ENCODE results near the gene CACNB1. TPM values are rescaled to one million over a fixed set of nuclear protein-coding genes. Genes with fewer than 3 reads are reported as not detected.

CACNB1 gene
- polyA plus RNA-seq, 1 donor (not counting 4 experiments of a cell fraction or from before 2014, with no cell fraction given) = 4.0 TPM

DNA sequence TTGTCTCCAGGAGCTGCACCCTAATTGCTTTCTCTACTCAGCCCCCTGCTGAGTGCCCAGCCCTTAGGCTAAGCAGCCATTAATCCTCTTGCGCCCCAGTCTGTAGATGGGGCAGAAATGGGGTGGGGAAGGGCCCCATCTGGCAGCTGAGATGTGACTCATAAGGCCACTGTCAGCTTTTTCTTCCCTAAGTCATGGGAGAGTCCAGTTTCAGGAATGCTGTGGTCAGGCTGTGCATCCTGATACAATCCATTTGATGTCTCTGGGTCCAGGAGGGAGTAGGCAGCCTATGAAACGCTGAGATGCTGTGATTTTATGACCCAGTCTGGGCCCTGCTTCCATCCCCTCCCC, 58.3 kb downstream of the CACNB1 start:
- Histone ChIP-seq H3K27me3 (ENCODE audit: control insufficient read depth, extremely low read depth, insufficient read depth, low read length) (no peaks in the 10 kb centered on the region), H3K9ac (ENCODE audit: control insufficient read depth, extremely low read depth, insufficient read depth, low read length) (peak overlapping the region; percentile 65), H3K4me3 (ENCODE audit: control insufficient read depth in 2 of 3, extremely low read depth in 1 of 3, insufficient read depth in 2 of 3, low read depth in 1 of 3, low read length in 3 of 3) (peak overlapping the region in 2 of 3 experiments; percentile 16 to 21), H3K79me2 (ENCODE audit: control insufficient read depth, insufficient read depth, low read length) (no peaks in the 10 kb centered on the region), H2AFZ (ENCODE audit: control insufficient read depth, low read length) (peak overlapping the region; percentile 59), H3K9me3 (ENCODE audit: control insufficient read depth, low read depth, low read length) (no peaks in the 10 kb centered on the region), H4K20me1 (ENCODE audit: control insufficient read depth, extremely low read depth, insufficient read depth, low read length) (no peaks in the 10 kb centered on the region), H3K27ac (ENCODE audit: control insufficient read depth, insufficient read depth, low read length) (peak overlapping the region; percentile 52), H3K9me1 (ENCODE audit: control insufficient read depth, extremely low read depth, insufficient read depth, low read length) (no peaks in the 10 kb centered on the region), H3K36me3 (ENCODE audit: control insufficient read depth in 2 of 2, extremely low read depth in 1 of 2, insufficient read depth in 2 of 2, low read length in 2 of 2) (no peaks in the 10 kb centered on the region), H3K4me1 (ENCODE audit: control insufficient read depth, extremely low read depth, insufficient read depth, low read length) (peaks cover 23% of the 10 kb centered on the region), H3K4me2 (ENCODE audit: control insufficient read depth, extremely low read depth, insufficient read depth, low read depth, low read length) (peak overlapping the region; percentile 68)
- dilution Hi-C loops (cut with MboI; ENCODE audit: extremely low pct_ligation_motif_present, low sequenced_read_pairs) = no loop called here
- DNase-seq (ENCODE audit: low read depth, low spot score) (peak; percentile 59), FAIRE-seq (peak; percentile 88)
- TF ChIP-seq, protein P1, sequence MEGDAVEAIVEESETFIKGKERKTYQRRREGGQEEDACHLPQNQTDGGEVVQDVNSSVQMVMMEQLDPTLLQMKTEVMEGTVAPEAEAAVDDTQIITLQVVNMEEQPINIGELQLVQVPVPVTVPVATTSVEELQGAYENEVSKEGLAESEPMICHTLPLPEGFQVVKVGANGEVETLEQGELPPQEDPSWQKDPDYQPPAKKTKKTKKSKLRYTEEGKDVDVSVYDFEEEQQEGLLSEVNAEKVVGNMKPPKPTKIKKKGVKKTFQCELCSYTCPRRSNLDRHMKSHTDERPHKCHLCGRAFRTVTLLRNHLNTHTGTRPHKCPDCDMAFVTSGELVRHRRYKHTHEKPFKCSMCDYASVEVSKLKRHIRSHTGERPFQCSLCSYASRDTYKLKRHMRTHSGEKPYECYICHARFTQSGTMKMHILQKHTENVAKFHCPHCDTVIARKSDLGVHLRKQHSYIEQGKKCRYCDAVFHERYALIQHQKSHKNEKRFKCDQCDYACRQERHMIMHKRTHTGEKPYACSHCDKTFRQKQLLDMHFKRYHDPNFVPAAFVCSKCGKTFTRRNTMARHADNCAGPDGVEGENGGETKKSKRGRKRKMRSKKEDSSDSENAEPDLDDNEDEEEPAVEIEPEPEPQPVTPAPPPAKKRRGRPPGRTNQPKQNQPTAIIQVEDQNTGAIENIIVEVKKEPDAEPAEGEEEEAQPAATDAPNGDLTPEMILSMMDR (optimal IDR thresholded peaks at IDR 0.05 in 1 of 3, IDR thresholded peaks at IDR 0.05 in 1 of 3, conservative IDR thresholded peaks at IDR 0.05 in 1 of 3; ENCODE audit: extremely low read depth in 1 of 3, insufficient read depth in 2 of 3, low read length in 3 of 3) = no peak
- no peak for TF ChIP-seq EZH2 (IDR thresholded peaks at IDR 0.05; ENCODE audit: low read length)

- dilution Hi-C loops (cut with MboI; ENCODE audit: extremely low pct_ligation_motif_present, low sequenced_read_pairs) = no loop called here
- Histone ChIP-seq H3K4me1 (ENCODE audit: control insufficient read depth, extremely low read depth, insufficient read depth, low read length) (peaks cover 19% of the 10 kb centered on the region), H3K36me3 (ENCODE audit: control insufficient read depth in 2 of 2, extremely low read depth in 1 of 2, insufficient read depth in 2 of 2, low read length in 2 of 2) (no peaks in the 10 kb centered on the region), H3K79me2 (ENCODE audit: control insufficient read depth, insufficient read depth, low read length) (no peaks in the 10 kb centered on the region), H3K4me2 (ENCODE audit: control insufficient read depth, extremely low read depth, insufficient read depth, low read depth, low read length) (peak overlapping the region; percentile 68), H3K9ac (ENCODE audit: control insufficient read depth, extremely low read depth, insufficient read depth, low read length) (peak overlapping the region; percentile 65), H3K9me3 (ENCODE audit: control insufficient read depth, low read depth, low read length) (no peaks in the 10 kb centered on the region), H3K9me1 (ENCODE audit: control insufficient read depth, extremely low read depth, insufficient read depth, low read length) (no peaks in the 10 kb centered on the region), H3K4me3 (ENCODE audit: control insufficient read depth in 2 of 3, extremely low read depth in 1 of 3, insufficient read depth in 2 of 3, low read depth in 1 of 3, low read length in 3 of 3) (peak overlapping the region in 2 of 3 experiments; percentile 16 to 21), H3K27me3 (ENCODE audit: control insufficient read depth, extremely low read depth, insufficient read depth, low read length) (no peaks in the 10 kb centered on the region), H3K27ac (ENCODE audit: control insufficient read depth, insufficient read depth, low read length) (peak overlapping the region; percentile 52), H4K20me1 (ENCODE audit: control insufficient read depth, extremely low read depth, insufficient read depth, low read length) (no peaks in the 10 kb centered on the region), H2AFZ (ENCODE audit: control insufficient read depth, low read length) (peak overlapping the region; percentile 59)
- TF ChIP-seq EZH2 (IDR thresholded peaks at IDR 0.05; ENCODE audit: low read length) = no peak
- TF ChIP-seq, protein P1 (optimal IDR thresholded peaks at IDR 0.05 in 1 of 3, IDR thresholded peaks at IDR 0.05 in 1 of 3, conservative IDR thresholded peaks at IDR 0.05 in 1 of 3; ENCODE audit: extremely low read depth in 1 of 3, insufficient read depth in 2 of 3, low read length in 3 of 3) = no peak
- FAIRE-seq (peak; percentile 71), DNase-seq (ENCODE audit: low read depth, low spot score) (peak; percentile 48)
Observed at GRCh38 chr17:39138431-39139160, 58.9 kb downstream of the CACNB1 start.

All from keratinocyte (primary cell).